Fibroblast of lung (primary cell): ENCODE data around the gene EIF1B. TPM values are rescaled to one million over a fixed set of nuclear protein-coding genes. Genes with fewer than 3 reads are reported as not detected.

ENCODE experiments used
- DNase-seq, 2 donors: peaks; one replicate each; pipeline versions ENCODE4 v3.0.0 to v3.0.0-alpha.2; 2010; ENCODE audit warnings: low read depth in 2 of 2
- H2AFZ ChIP-seq: 2 replicates; pipeline ENCODE4 v1.5.1; 2012; ENCODE audit warnings: low read length, control low read depth, inconsistent platforms
- H3K27ac ChIP-seq: 2 replicates; pipeline ENCODE4 v1.5.1; 2011; ENCODE audit warnings: low read length, control low read depth; ENCODE audit not compliant: insufficient read depth
- H3K27me3 ChIP-seq: 2 replicates; pipeline ENCODE4 v1.5.1; 2011; ENCODE audit warnings: mild to moderate bottlenecking, low read length; ENCODE audit not compliant: control insufficient read depth, insufficient read depth
- H3K36me3 ChIP-seq: 2 replicates; pipeline ENCODE4 v1.5.1; 2011; ENCODE audit warnings: low read length; ENCODE audit not compliant: control insufficient read depth, insufficient read depth
- H3K4me1 ChIP-seq: 2 replicates; pipeline ENCODE4 v1.5.1; 2011; ENCODE audit warnings: low read length; ENCODE audit not compliant: control insufficient read depth, insufficient read depth; ENCODE audit errors: extremely low read depth
- H3K4me2 ChIP-seq: 2 replicates; pipeline ENCODE4 v1.5.1; 2011; ENCODE audit warnings: low read length, control low read depth; ENCODE audit not compliant: insufficient read depth; ENCODE audit errors: extremely low read depth
- H3K4me3 ChIP-seq, 4 experiments: fragments of 200-600 bp in 1 of 4; sonication (generic) in 1 of 4; replicated peaks in 1 of 4; 2 replicates each; pipeline ENCODE4 v1.5.1; 2011 to 2016; ENCODE audit warnings: low read length in 4 of 4, low read depth in 3 of 4, mild to moderate bottlenecking in 3 of 4, control low read depth in 2 of 4, inconsistent platforms in 1 of 4, mixed read lengths in 1 of 4; ENCODE audit not compliant: insufficient read depth in 1 of 4; ENCODE audit errors: control extremely low read depth in 1 of 4
- H3K79me2 ChIP-seq: 2 replicates; pipeline ENCODE4 v1.5.1; 2012; ENCODE audit warnings: mild to moderate bottlenecking, low read length, inconsistent platforms; ENCODE audit not compliant: control insufficient read depth, insufficient read depth
- H3K9ac ChIP-seq: 2 replicates; pipeline ENCODE4 v1.5.1; 2011; ENCODE audit warnings: mild to moderate bottlenecking, low read length, control low read depth; ENCODE audit not compliant: insufficient read depth
- H3K9me3 ChIP-seq: 2 replicates; pipeline ENCODE4 v1.5.1; 2012; ENCODE audit warnings: low read depth, low read length; ENCODE audit not compliant: control insufficient read depth, insufficient read depth
- H4K20me1 ChIP-seq: 2 replicates; pipeline ENCODE4 v1.5.1; 2011; ENCODE audit warnings: low read length; ENCODE audit not compliant: control insufficient read depth, insufficient read depth; ENCODE audit errors: extremely low read depth
- EZH2 ChIP-seq: IDR thresholded peaks from 2 replicates; pipeline ENCODE4 v1.5.1; 2012; ENCODE audit warnings: low read length, control low read depth, mild to moderate bottlenecking; ENCODE audit errors: missing control alignments
- polyA plus RNA-seq, 2 donors: library from polyadenylated mRNA; depleted of rRNA in 1 of 2; stranded (reverse) in 1 of 2; unstranded in 1 of 2; fragments of >200 nt; gene quantifications; 2 replicates each; pipeline ENCODE4 v1.2.1, GENCODE V29; 2011 to 2012; ENCODE audit warnings: missing spikeins in 1 of 2
- total RNA-seq: library from RNA; depleted of rRNA; stranded (reverse); fragments of >200 nt; gene quantifications from 2 replicates; pipeline ENCODE4 v1.2.1, GENCODE V29; 2014
- TF ChIP-seq, protein P1 (sequence below), 2 donors: IDR thresholded peaks in 1 of 2; conservative IDR thresholded peaks in 1 of 2; 1 replicate in 1 of 2; 2 replicates in 1 of 2; pipeline ENCODE4 v1.5.1; 2011 to 2012; ENCODE audit warnings: low read length in 2 of 2, control low read depth in 1 of 2, inconsistent platforms in 1 of 2, low read depth in 1 of 2, mild to moderate bottlenecking in 1 of 2

Gene EIF1B
- total and polyA plus RNA-seq, 2 donors (not counting 1 experiment from before 2014, with no cell fraction given), result 24.8 to 36.7 TPM

- Histone ChIP-seq H2AFZ (no peak overlapping the region), H3K9ac (no peak overlapping the region), H3K4me2 (no peak overlapping the region), H3K79me2 (no peaks in the 10 kb centered on the region), H3K27ac (no peak overlapping the region), H3K36me3 (no peaks in the 10 kb centered on the region), H3K27me3 (no peaks in the 10 kb centered on the region), H3K9me3 (no peaks in the 10 kb centered on the region), H4K20me1 (no peaks in the 10 kb centered on the region), H3K4me3 (no peak overlapping the region), H3K4me1 (no peaks in the 10 kb centered on the region)
- TF ChIP-seq, protein P1, sequence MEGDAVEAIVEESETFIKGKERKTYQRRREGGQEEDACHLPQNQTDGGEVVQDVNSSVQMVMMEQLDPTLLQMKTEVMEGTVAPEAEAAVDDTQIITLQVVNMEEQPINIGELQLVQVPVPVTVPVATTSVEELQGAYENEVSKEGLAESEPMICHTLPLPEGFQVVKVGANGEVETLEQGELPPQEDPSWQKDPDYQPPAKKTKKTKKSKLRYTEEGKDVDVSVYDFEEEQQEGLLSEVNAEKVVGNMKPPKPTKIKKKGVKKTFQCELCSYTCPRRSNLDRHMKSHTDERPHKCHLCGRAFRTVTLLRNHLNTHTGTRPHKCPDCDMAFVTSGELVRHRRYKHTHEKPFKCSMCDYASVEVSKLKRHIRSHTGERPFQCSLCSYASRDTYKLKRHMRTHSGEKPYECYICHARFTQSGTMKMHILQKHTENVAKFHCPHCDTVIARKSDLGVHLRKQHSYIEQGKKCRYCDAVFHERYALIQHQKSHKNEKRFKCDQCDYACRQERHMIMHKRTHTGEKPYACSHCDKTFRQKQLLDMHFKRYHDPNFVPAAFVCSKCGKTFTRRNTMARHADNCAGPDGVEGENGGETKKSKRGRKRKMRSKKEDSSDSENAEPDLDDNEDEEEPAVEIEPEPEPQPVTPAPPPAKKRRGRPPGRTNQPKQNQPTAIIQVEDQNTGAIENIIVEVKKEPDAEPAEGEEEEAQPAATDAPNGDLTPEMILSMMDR (conservative IDR thresholded peaks at IDR 0.05 in 1 of 2, IDR thresholded peaks at IDR 0.05 in 1 of 2; ENCODE audit: low read depth in 1 of 2, low read length in 2 of 2), result no peak
- no peak for TF ChIP-seq EZH2
- DNase-seq, result no peak
Measured at GRCh38 chr3:40325465-40325864, 16.0 kb downstream of the EIF1B start.

- Histone ChIP-seq H2AFZ (no peak overlapping the region), H3K4me1 (no peaks in the 10 kb centered on the region), H3K27ac (no peak overlapping the region), H3K9ac (no peak overlapping the region), H3K4me3 (no peak overlapping the region), H3K36me3 (no peaks in the 10 kb centered on the region), H4K20me1 (no peaks in the 10 kb centered on the region), H3K9me3 (no peaks in the 10 kb centered on the region), H3K27me3 (no peaks in the 10 kb centered on the region), H3K4me2 (no peak overlapping the region), H3K79me2 (no peaks in the 10 kb centered on the region)
- DNase-seq, result no peak
- no peak for TF ChIP-seq EZH2
- TF ChIP-seq, protein P1 (conservative IDR thresholded peaks at IDR 0.05 in 1 of 2, IDR thresholded peaks at IDR 0.05 in 1 of 2; ENCODE audit: low read depth in 1 of 2, low read length in 2 of 2), result no peak
Measured at GRCh38 chr3:40328374-40328773, 18.9 kb downstream of the EIF1B start.

DNA sequence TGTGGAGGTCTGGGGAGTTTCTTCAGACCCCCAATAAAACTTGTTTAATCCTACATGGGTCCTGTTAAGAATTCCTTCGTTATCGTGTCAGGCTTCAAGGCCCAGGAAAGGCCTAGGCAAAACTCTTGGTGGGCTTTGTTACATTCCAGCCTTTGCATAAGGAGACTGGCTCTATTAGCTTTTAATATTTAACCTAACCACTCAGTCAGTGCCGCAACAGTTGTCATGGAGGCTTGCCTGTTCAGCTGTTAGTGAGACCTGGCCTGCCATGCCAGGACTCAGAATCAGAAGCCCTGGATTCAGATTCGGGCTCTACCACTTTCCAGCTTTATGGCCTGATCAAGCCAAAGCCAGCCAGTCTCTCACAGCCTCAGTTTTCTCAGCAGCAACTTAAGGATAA lies 19.6 kb downstream of the EIF1B start:
- H3K27me3 ChIP-seq, result no peaks in the 10 kb centered on the region
- no peak overlapping the region for H3K4me3 ChIP-seq
- H3K4me1 ChIP-seq, result no peaks in the 10 kb centered on the region
- H3K27ac ChIP-seq, result no peak overlapping the region
- no peak for DNase-seq
- no peaks in the 10 kb centered on the region for H3K9me3 ChIP-seq
- no peaks in the 10 kb centered on the region for H3K79me2 ChIP-seq
- no peaks in the 10 kb centered on the region for H4K20me1 ChIP-seq
- no peak overlapping the region for H3K4me2 ChIP-seq
- no peak for TF ChIP-seq EZH2
- TF ChIP-seq, protein P1 (conservative IDR thresholded peaks at IDR 0.05 in 1 of 2, IDR thresholded peaks at IDR 0.05 in 1 of 2; ENCODE audit: low read depth in 1 of 2, low read length in 2 of 2), result no peak
- no peak overlapping the region for H2AFZ ChIP-seq
- no peak overlapping the region for H3K9ac ChIP-seq
- no peaks in the 10 kb centered on the region for H3K36me3 ChIP-seq
